Right ventricle myocardium superior (tissue), 1 donor: ENCODE results near the gene C16orf96. TPM values are rescaled to one million over a fixed set of nuclear protein-coding genes. Genes with fewer than 3 reads are reported as not detected.

Experiments used
- ATAC-seq: fragments of 200-7000 bp; cut with Tn5 transposase; one replicate; pipeline ENCODE4 v1.9.1; 2020; ENCODE audit warnings: mild to moderate bottlenecking; ENCODE audit not compliant: poor library complexity
- DNase-seq: peaks from one replicate; pipeline ENCODE4 v3.0.0-alpha.2; 2020
- intact Hi-C: fragments of 100-400 bp; cut with DNase I; formaldehyde crosslinking; loops from one replicate; pipeline ENCODE4 v1.11.2; 2022
- total RNA-seq: library from RNA; stranded (reverse); fragmentation: NEBNext Ultra II Directional; extraction: Animal tissue kit (Norgen Biotek cat#: 25700); gene quantifications from one replicate; pipeline ENCODE4 v1.2.1, GENCODE V29; 2021
- donor health status: DM: no; HTN: yes; CAD: no; lungs with severe emphysema.

C16orf96 gene
- total RNA-seq, 1 donor from 2014 or later = 0.11 TPM

DNA sequence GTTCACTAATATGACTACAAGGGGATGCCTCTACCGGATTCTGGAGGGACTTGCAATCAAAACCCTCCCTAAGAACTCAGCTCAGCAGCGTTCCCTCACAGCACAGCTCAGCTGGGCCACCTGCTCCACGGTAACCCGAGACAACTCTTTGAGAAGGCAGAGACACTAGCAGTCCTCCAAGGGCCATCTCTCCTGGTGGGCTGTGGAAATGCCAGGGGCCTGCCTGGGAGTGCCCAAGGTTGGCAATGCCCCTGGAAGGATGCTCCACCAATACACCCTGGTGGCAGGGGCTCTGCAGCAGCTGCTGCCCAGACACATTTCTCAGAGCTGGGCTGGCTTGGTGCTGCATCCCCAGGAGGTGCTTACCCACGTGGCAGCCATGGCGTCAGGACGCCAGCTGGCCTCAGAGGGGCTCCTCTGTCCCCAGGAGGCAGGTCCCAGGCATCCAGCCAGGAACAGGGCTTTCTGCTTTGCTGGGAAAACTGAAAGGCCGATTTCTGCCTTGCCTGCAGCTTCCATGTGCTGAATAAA lies 34.0 kb upstream of the C16orf96 start:
- intact Hi-C loops = no loop called here
- ATAC-seq (peak; percentile 47), DNase-seq (peak; percentile 65)

DNA sequence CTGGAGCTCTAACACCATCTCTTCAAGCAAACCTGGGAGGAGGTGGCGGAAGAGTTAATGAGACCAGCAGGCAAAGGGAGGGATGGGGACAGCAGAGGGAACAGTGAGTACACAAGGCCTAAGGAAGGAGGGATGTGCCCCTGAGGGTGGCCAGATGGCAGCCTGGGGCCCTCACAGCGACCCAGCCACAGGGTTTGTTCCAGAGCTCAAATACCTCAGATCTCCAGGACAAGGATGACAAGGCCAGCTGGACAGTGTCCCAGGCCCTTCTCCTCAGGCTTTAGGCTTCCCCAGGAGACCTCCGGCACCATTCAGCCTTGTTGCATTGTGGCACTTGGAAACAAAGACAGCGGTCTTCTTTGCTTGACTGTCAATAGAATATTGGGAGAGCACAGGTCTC lies 32.5 kb upstream of the C16orf96 start:
- intact Hi-C loops = no loop called here
- peak; percentile 11 for ATAC-seq
- DNase-seq = no peak

- ATAC-seq = no peak
- intact Hi-C loops = no loop called here
- DNase-seq = no peak
Observed at GRCh38 chr16:4524571-4524970, 31.6 kb upstream of the C16orf96 start.

- DNase-seq = no peak
- intact Hi-C loops = no loop called here
- ATAC-seq = peak; percentile 19
Observed at GRCh38 chr16:4525069-4525468, 31.1 kb upstream of the C16orf96 start.

DNA sequence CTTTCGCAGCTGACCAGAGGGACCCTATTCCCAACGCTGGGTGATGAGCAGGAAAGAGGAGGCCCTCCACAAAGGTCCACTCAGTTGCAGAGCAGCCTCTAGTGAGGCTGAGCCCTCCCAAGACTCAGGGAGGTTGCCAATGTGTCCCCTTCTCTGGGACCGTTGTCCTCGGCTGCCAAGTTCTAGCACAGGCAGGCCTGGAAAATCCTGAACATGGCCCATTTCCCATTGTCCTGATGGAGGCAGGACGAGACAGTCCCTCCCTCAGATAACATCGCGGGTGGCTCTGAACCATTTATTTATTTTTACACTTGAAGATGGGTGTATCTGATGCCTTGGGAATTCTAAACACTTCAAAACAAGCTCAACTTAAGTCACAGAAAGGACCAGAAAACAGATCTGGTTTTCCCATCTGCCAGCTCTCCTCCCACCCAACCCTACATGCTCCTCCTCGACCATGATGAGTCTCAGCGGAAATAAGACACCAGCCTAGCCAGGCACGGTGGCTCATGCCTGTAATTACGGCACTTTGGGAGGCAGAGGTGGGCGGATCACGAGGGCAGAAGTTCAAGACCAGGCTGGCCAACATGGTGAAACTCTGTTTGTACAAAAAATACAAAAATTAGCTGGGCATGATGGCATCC lies 30.4 kb upstream of the C16orf96 start:
- intact Hi-C loops = no loop called here
- no peak for DNase-seq
- ATAC-seq = no peak

DNA sequence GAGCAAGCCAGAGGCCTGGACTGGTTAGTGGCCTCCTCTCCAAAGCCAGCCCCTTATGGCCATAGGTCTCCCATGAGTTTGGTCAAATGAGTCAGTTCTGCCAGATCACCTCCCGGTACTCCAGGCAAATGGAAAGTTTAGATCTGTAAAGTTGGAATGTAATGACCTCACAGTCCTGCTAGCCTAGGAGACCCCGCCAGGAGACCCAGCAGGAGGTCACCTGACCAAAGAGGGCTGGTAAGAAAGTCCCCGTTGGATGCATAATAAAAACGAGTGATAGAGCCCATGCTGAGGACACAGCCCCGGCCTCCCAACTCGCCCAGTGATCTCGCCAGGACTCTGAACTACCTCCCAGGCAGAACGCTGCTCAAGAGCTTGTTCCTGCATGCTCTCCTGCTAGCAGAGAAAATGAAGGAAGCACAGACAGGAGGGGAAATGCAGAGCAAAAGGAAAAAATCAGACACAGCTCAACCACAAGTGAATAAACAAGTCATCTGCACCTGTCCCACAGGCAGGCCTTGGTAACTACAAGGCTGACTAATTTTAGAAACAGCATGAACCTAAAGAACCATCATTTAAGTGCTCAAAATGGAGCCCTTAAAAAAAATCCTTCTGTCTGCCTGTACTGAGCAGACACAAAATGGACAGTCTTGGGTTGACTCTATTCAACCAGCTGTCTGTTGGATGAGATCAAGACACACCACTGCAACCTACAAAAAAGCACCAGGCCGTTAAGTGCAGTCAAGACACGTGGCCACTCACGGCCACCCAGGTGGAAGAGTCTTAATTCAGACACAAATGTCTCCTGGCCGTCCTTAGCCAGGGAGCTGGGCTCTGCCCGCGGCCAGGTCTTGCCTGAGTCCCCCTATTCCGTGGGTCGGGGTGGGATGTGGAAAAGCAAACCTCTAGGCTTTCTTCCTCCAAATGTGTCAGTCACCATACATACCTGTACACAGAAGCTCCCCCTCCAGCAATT lies 26.8 kb upstream of the C16orf96 start:
- intact Hi-C loops = no loop called here
- DNase-seq (no peak), ATAC-seq (no peak)

DNA sequence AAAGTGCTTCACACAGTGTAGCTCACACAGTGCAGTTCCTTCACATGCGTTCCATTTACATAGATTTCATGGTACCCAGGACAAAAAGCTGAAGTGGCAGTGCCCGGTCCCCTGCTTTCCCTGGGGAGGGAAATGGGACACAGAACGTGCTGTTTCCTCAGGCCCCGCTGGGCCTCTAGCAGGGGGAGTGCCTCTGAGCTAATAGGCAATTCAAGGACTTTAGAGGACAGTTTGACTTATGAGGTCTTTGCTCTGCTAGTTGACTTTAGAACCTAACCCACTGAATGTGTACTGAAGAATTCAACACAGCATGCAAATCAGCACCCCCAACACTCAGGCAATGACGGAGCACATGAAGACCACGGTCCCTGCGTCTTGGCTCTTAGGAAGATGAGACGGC lies 24.3 kb upstream of the C16orf96 start:
- intact Hi-C loops = no loop called here
- ATAC-seq = no peak
- no peak for DNase-seq

GRCh38 chr16:4532238-4532637 lies 23.9 kb upstream of the C16orf96 start:
- intact Hi-C loops = no loop called here
- no peak for ATAC-seq

DNA sequence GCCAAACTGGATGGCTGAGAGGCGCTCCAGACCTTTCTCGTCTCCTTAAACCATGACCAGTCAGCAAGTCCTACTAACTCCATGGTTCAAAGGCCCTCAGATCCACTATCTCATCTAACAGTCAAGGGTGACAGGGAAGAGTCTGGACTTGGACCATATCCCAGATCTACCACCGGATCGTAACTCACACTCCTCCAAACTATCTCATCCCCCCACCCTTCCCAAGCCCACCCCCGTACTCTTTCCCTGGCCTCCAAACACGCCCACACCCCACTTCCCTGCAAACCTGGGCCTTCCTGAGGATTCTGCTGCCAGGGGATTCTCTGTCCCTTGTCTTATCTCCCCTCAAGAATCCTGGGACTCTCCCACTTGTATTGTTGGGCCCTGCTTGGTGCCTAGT lies 22.6 kb upstream of the C16orf96 start:
- no peak for ATAC-seq
- intact Hi-C loops = no loop called here
- DNase-seq = no peak

More at GRCh38 chr16:4532238-4532637, 23.9 kb upstream of the C16orf96 start:
- DNase-seq = no peak

DNA sequence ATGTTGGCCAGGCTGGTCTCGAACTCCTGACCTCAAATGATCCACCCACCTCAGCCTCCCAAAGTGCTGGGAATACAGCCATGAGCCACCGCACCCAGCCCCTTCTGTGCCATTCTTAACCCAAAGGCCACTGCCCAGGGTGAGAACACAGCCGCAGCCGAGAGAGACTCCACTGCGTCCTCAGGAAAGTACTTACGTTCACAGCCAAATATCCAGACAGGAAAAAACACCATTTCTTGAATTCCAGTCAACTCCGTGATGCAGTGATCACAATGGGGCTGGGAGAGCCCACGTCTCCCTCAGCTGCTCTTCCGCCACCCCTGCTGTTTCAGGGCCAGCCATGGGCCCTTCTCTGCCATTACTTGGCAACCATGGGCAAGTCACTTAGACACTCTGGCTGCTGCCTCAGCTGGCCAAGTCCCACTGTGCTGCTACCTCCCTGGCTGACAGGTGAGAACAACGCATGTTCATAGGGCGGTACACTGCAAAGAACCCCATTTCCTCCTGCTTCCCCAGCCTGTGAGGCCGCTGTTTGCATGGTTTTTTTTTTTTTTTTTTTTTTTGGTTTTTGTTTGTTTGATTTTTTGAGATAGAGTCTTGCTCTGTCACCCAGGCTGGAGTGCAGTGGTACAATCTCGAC lies 21.9 kb upstream of the C16orf96 start:
- DNase-seq = no peak
- ATAC-seq = no peak
- intact Hi-C loops = no loop called here

DNA sequence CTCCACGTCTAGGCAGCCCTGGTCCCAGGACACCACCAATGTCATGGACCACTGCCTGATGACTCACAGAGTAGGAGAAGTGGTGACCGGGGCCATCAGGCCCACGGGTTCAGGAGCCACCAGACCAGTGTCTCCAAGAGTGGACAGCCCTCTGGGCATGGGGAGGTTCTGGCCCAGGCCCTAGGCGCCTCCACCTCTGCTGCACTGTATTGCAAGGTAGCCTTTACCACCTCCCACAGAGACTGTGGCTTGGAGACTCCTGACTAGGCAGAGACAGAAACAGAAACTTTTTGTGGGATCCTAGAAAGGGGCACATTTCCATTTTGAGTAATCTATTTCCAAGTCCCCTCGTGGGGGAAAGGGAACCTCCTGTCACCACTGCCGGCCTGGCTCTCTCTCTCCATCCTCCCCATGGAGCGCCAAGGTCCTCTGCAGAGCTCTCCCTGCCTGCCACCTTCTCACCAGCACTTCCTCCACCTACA lies 20.5 kb upstream of the C16orf96 start:
- intact Hi-C loops = no loop called here
- DNase-seq = no peak
- ATAC-seq = no peak

- intact Hi-C loops = no loop called here
- no peak for ATAC-seq
- DNase-seq = no peak
Observed at GRCh38 chr16:4536391-4537106, 19.6 kb upstream of the C16orf96 start.

- DNase-seq (peak; percentile 54), ATAC-seq (peak; percentile 54)
- intact Hi-C loops = no loop called here
Observed at GRCh38 chr16:4537376-4538343, 18.5 kb upstream of the C16orf96 start.

DNA sequence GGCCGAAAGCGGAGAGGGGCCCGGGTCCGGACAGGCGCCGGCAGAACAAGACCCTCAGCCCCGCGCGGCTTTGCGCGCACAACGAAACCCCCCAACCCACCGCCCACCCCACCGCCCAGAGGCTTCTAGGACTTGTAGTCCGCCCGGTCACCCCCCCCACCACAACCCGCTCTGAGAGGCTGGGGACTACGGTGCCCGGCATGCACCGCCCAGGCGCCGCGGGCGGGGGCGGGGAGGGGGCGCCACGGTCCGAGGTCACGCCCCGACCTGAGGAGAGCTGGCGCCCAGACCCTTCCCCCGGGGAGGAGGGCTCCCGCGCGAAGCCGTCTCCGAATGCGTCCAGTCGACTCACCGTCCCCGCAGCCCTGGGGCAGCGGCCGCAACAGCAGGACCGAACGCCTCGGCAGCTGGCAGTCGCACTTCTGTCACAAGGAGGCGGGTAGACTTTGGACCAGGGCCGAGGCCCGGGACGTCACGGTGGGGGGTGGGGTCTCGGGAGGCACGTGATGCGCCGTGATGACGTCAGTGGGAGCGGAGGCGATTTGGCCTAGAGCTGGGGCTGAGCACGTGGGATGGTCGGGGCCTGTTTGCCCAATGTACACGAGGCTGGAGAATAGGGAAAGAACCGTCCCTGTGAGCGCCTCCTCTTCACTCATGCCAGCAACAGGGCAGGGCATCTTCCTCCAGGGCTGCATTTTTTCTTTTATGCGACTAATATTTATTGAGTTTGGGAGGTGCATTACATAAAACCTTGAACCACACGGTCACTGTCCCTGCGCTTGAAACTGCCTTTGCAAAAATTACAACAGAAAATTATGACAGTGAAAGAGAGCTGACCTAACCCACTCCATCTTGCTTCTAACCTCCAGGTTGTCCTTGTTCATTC lies 17.5 kb upstream of the C16orf96 start, which contains the start of gene CDIP1:
Gene CDIP1, minus strand, starts transcription at position 424 of the 886 bp plus-strand sequence. CDS start 24,643 bp downstream, outside the sequence.
- intact Hi-C loops = no loop called here

GRCh38 chr16:4539716-4540284 lies 16.3 kb upstream of the C16orf96 start:
- no peak for DNase-seq
- intact Hi-C loops = loop anchor here (5.0 kb wide), 1 partner anchor 32 kb away; no protein-coding TSS in a partner anchor
- ATAC-seq = no peak

More for the DNA sequence above, 17.5 kb upstream of the C16orf96 start, which contains the start of gene CDIP1:
- ATAC-seq (peak; percentile 97), DNase-seq (peak; percentile 98)

GRCh38 chr16:4544473-4544872 lies 11.7 kb upstream of the C16orf96 start:
- intact Hi-C loops = loop anchor here (5.0 kb wide), 1 partner anchor 37 kb away; no protein-coding TSS in a partner anchor
- no peak for DNase-seq
- ATAC-seq = no peak
